Measurements from ENCODE around the gene LRP8.

Gene LRP8

GRCh38 chr1:53359934-53360276 is 32.0 kb upstream of the LRP8 start:
- DNase-seq (ENCODE audit: low read depth in 3 of 3, low spot score in 1 of 3): no peak

- DNase-seq (ENCODE audit: low read depth in 3 of 3, low spot score in 1 of 3): no peak
Measured at GRCh38 chr1:53359225-53359933, 31.5 kb upstream of the LRP8 start.

GRCh38 chr1:53356637-53357036 is 28.8 kb upstream of the LRP8 start:
- DNase-seq (ENCODE audit: low read depth in 3 of 3, low spot score in 1 of 3): no peak

GRCh38 chr1:53354119-53354518 is 26.2 kb upstream of the LRP8 start:
- DNase-seq (ENCODE audit: low read depth in 3 of 3, low spot score in 1 of 3): no peak

GRCh38 chr1:53352561-53352960 is 24.7 kb upstream of the LRP8 start:
- no peak for DNase-seq (ENCODE audit: low read depth in 3 of 3, low spot score in 1 of 3)

- DNase-seq (ENCODE audit: low read depth in 3 of 3, low spot score in 1 of 3): no peak
Measured at GRCh38 chr1:53350853-53351767, 23.2 kb upstream of the LRP8 start.

GRCh38 chr1:53349968-53350852 is 22.3 kb upstream of the LRP8 start:
- no peak for DNase-seq (ENCODE audit: low read depth in 3 of 3, low spot score in 1 of 3)

GRCh38 chr1:53349369-53349835 is 21.5 kb upstream of the LRP8 start:
- no peak for DNase-seq (ENCODE audit: low read depth in 3 of 3, low spot score in 1 of 3)

GRCh38 chr1:53348486-53349368 is 20.9 kb upstream of the LRP8 start:
- no peak for DNase-seq (ENCODE audit: low read depth in 3 of 3, low spot score in 1 of 3)

- no peak for DNase-seq (ENCODE audit: low read depth in 3 of 3, low spot score in 1 of 3)
Measured at GRCh38 chr1:53346814-53347176, 18.9 kb upstream of the LRP8 start.

GRCh38 chr1:53345996-53346813 is 18.3 kb upstream of the LRP8 start:
- DNase-seq (ENCODE audit: low read depth in 3 of 3, low spot score in 1 of 3): no peak

- DNase-seq (ENCODE audit: low read depth in 3 of 3, low spot score in 1 of 3): no peak
Measured at GRCh38 chr1:53344921-53345838, 17.3 kb upstream of the LRP8 start.

GRCh38 chr1:53343831-53344668 is 16.2 kb upstream of the LRP8 start:
- no peak for DNase-seq (ENCODE audit: low read depth in 3 of 3, low spot score in 1 of 3)

GRCh38 chr1:53342735-53343470 is 15.0 kb upstream of the LRP8 start:
- DNase-seq (ENCODE audit: low read depth in 3 of 3, low spot score in 1 of 3): no peak

- no peak for DNase-seq (ENCODE audit: low read depth in 3 of 3, low spot score in 1 of 3)
Measured at GRCh38 chr1:53341961-53342707, 14.3 kb upstream of the LRP8 start.

- no peak for DNase-seq (ENCODE audit: low read depth in 3 of 3, low spot score in 1 of 3)
Measured at GRCh38 chr1:53341521-53341895, 13.6 kb upstream of the LRP8 start.
